K562 (cell line): ENCODE data around the gene SSR2. TPM values are rescaled to one million over a fixed set of nuclear protein-coding genes. Genes with fewer than 3 reads are reported as not detected.

Source experiments
- HBP1 ChIP-seq: fragments of 450-650 bp; formaldehyde crosslinking; IDR thresholded peaks from 2 replicates; pipeline ENCODE4 v1.4.0; 2022; ENCODE audit warnings: missing genetic modification characterization
- HMG20B ChIP-seq: fragments of 250-450 bp; sonication (Bioruptor Pico); IDR thresholded peaks from 2 replicates; pipeline ENCODE4 v1.5.0; 2021; ENCODE audit warnings: mild to moderate bottlenecking
- MED1 ChIP-seq: sonication (generic); formaldehyde crosslinking; IDR thresholded peaks from 2 replicates; pipeline ENCODE4 v1.8.1; 2023; ENCODE audit warnings: missing genetic modification reagents, borderline replicate concordance
- SP2 ChIP-seq: IDR thresholded peaks from 2 replicates; pipeline ENCODE4 v1.6.1; 2011; ENCODE audit warnings: mild to moderate bottlenecking, low read depth, low read length, moderate library complexity; ENCODE audit not compliant: poor library complexity, severe bottlenecking; ENCODE audit errors: extremely low read depth
- TEAD2 ChIP-seq: fragments of 450-650 bp; IDR thresholded peaks from 2 replicates; pipeline ENCODE4 v1.6.1; 2016; ENCODE audit warnings: missing genetic modification characterization, control low read depth, missing compliant biosample characterization
- TFAM ChIP-seq: fragments of 250-450 bp; sonication (Bioruptor Pico); conservative IDR thresholded peaks from 2 replicates; pipeline ENCODE4 v1.5.0; 2021; ENCODE audit warnings: mild to moderate bottlenecking, moderate library complexity
- TSC22D4 ChIP-seq: fragments of 450-650 bp; IDR thresholded peaks from 2 replicates; pipeline ENCODE4 v1.6.1; 2016; ENCODE audit warnings: missing genetic modification characterization, missing biosample characterization, control low read depth
- ZBTB33 ChIP-seq: sonication (generic); formaldehyde crosslinking; IDR thresholded peaks from 2 replicates; pipeline ENCODE4 v1.8.1; 2023; ENCODE audit warnings: mild to moderate bottlenecking, missing genetic modification reagents
- ZNF174 ChIP-seq: fragments of 250-450 bp; sonication (Bioruptor Pico); IDR thresholded peaks from 2 replicates; pipeline ENCODE4 v1.4.0; 2020; ENCODE audit warnings: mild to moderate bottlenecking
- ZNF644 ChIP-seq: fragments of 200-800 bp; sonication (Bioruptor generic); IDR thresholded peaks from 2 replicates; pipeline ENCODE4 v1.6.1; 2016; ENCODE audit warnings: low read depth, missing genetic modification characterization, missing compliant biosample characterization
- polyA plus RNA-seq, 8 experiments: library from polyadenylated mRNA; depleted of rRNA in 4 of 8; stranded (reverse) in 5 of 8; unstranded in 3 of 8; fragments of >200 nt; fragmentation: Nextera tagmentation in 2 of 8; fragmentation: Illumina TruSeq in 1 of 8; extraction: Ambion mirVana in 2 of 8; extraction: Trizol in 1 of 8; gene quantifications; 2 replicates each; pipeline versions ENCODE4 v1.2.1 to v1.2.3, GENCODE V29; 2011 to 2014; ENCODE audit warnings: inconsistent platforms in 1 of 8, missing spikeins in 1 of 8
- total RNA-seq, 7 experiments: library from RNA; depleted of rRNA in 6 of 7; stranded (reverse); fragments of >200 nt in 6 of 7; fragmentation: Illumina TruSeq in 2 of 7; extraction: Trizol in 2 of 7; gene quantifications; 2 replicates each; pipeline versions ENCODE4 v1.2.1 to v1.2.3, GENCODE V29; 2011 to 2021; ENCODE audit warnings: low replicate concordance in 1 of 7
- TF ChIP-seq, protein P1 (sequence below): fragments of 450-650 bp; IDR thresholded peaks from 2 replicates; pipeline ENCODE4 v1.6.1; 2016; ENCODE audit warnings: low read depth
- TF ChIP-seq, protein P2 (sequence below): IDR thresholded peaks from 2 replicates; pipeline ENCODE4 v1.6.1; 2011; ENCODE audit not compliant: insufficient read length; ENCODE audit errors: extremely low read depth

The SSR2 gene
- total and polyA plus RNA-seq, 9 of the 15 experiments (the other 6 are each of a cell fraction or from before 2014, with no cell fraction given), result 161 to 411 (median 240) TPM

DNA sequence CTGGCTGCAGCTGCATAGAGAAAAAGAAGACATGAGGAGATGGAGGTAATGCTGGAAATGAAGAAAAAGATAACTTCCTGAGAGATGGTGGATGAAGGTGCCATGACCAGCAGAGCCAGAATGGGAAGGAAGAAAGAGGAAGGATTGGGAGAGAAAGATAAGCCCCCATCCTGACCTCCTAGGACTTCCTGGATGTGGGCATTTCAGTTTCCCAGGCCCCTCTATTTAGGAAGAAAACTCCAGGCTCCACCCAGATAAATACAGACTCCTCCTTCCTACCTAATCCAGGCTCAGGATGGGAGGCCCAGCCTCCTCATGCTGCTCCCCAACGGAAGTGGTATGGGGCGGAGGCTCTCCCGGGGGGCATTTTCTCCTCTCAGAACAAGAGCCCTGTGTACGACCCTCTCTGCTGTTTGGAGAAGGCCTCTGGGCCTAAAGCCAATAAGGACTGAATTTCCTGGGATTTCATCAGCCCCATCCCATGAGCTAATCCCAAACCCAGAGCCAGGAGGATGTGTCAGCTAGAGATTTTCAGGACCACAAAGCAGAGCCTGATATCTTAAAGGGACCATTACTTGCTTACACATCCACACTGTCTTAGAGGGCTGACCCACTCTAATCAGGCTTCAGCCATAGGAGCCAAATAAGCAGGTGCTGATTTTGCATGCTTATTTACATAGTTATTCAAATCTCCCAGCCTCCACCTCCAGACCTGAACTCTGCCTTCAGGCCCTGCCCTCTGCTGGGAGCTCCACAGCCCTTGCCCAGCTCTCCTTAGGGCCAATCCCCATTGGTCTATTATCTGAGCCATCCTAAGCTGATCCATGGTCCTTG, 37.3 kb downstream of the SSR2 start (continued):
- TF ChIP-seq, protein P1, sequence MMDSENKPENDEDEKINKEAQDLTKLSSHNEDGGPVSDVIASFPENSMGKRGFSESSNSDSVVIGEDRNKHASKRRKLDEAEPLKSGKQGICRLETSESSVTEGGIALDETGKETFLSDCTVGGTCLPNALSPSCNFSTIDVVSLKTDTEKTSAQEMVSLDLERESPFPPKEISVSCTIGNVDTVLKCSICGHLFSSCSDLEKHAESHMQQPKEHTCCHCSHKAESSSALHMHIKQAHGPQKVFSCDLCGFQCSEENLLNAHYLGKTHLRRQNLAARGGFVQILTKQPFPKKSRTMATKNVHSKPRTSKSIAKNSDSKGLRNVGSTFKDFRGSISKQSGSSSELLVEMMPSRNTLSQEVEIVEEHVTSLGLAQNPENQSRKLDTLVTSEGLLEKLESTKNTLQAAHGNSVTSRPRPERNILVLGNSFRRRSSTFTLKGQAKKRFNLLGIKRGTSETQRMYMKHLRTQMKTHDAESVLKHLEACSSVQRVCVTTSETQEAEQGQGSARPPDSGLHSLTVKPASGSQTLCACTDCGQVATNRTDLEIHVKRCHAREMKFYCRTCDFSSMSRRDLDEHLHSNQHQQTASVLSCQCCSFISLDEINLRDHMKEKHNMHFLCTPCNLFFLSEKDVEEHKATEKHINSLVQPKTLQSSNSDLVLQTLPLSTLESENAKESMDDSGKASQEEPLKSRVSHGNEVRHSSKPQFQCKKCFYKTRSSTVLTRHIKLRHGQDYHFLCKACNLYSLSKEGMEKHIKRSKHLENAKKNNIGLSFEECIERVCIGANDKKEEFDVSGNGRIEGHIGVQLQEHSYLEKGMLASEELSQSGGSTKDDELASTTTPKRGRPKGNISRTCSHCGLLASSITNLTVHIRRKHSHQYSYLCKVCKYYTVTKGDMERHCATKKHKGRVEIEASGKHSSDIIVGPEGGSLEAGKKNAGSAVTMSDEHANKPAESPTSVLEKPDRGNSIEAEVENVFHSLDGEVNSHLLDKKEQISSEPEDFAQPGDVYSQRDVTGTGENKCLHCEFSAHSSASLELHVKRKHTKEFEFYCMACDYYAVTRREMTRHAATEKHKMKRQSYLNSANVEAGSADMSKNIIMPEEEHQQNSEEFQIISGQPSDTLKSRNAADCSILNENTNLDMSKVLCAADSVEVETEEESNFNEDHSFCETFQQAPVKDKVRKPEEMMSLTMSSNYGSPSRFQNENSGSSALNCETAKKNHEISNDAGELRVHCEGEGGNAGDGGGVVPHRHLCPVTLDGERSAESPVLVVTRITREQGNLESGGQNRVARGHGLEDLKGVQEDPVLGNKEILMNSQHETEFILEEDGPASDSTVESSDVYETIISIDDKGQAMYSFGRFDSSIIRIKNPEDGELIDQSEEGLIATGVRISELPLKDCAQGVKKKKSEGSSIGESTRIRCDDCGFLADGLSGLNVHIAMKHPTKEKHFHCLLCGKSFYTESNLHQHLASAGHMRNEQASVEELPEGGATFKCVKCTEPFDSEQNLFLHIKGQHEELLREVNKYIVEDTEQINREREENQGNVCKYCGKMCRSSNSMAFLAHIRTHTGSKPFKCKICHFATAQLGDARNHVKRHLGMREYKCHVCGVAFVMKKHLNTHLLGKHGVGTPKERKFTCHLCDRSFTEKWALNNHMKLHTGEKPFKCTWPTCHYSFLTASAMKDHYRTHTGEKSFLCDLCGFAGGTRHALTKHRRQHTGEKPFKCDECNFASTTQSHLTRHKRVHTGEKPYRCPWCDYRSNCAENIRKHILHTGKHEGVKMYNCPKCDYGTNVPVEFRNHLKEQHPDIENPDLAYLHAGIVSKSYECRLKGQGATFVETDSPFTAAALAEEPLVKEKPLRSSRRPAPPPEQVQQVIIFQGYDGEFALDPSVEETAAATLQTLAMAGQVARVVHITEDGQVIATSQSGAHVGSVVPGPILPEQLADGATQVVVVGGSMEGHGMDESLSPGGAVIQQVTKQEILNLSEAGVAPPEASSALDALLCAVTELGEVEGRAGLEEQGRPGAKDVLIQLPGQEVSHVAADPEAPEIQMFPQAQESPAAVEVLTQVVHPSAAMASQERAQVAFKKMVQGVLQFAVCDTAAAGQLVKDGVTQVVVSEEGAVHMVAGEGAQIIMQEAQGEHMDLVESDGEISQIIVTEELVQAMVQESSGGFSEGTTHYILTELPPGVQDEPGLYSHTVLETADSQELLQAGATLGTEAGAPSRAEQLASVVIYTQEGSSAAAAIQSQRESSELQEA, result no peak
- TF ChIP-seq TSC22D4 (no peak), TEAD2 (tag) (no peak), MED1 (CRISPR knock-in tag) (no peak), HMG20B (CRISPR knock-in tag) (no peak), ZBTB33 (no peak), HBP1 (CRISPR knock-in tag) (no peak; the same call in 1 of the 2 replicates), TFAM (CRISPR knock-in tag) (no peak), ZNF174 (CRISPR knock-in tag) (no peak), SP2 (no peak), ZNF644 (tag) (no peak)
- TF ChIP-seq, protein P2, sequence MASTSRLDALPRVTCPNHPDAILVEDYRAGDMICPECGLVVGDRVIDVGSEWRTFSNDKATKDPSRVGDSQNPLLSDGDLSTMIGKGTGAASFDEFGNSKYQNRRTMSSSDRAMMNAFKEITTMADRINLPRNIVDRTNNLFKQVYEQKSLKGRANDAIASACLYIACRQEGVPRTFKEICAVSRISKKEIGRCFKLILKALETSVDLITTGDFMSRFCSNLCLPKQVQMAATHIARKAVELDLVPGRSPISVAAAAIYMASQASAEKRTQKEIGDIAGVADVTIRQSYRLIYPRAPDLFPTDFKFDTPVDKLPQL, result no peak
